Nephron (organoid): ENCODE data around the gene MAD1L1.

Source experiments
- H3K27ac Mint-ChIP-seq, 3 experiments: 2 replicates each; pipeline ENCODE4 v1.8.0; 2020; ENCODE audit warnings: mixed read lengths in 3 of 3, mild to moderate bottlenecking in 2 of 3, moderate library complexity in 1 of 3
- H3K27me3 Mint-ChIP-seq: 2 replicates; pipeline ENCODE4 v1.8.0; 2021; ENCODE audit warnings: low read depth, mild to moderate bottlenecking, moderate library complexity, mixed read lengths
- H3K36me3 Mint-ChIP-seq: 2 replicates; pipeline ENCODE4 v1.8.0; 2020; ENCODE audit warnings: low read depth, mixed read lengths
- H3K4me1 Mint-ChIP-seq: 2 replicates; pipeline ENCODE4 v1.8.0; 2020; ENCODE audit warnings: mixed read lengths
- H3K4me3 Mint-ChIP-seq, 3 experiments: 2 replicates each; pipeline ENCODE4 v1.8.0; 2020; ENCODE audit warnings: mild to moderate bottlenecking in 3 of 3, mixed read lengths in 3 of 3, moderate library complexity in 2 of 3
- H3K9me3 Mint-ChIP-seq: 2 replicates; pipeline ENCODE4 v1.8.0; 2020; ENCODE audit warnings: mixed read lengths
- TF ChIP-seq, protein P1 (sequence below), 3 experiments: fragments of 200-600 bp; sonication (generic); IDR thresholded peaks; one replicate each; pipeline ENCODE4 v1.5.0; 2021; ENCODE audit warnings: antibody characterized with exemption in 3 of 3; ENCODE audit not compliant: unreplicated experiment in 3 of 3

MAD1L1 gene

DNA sequence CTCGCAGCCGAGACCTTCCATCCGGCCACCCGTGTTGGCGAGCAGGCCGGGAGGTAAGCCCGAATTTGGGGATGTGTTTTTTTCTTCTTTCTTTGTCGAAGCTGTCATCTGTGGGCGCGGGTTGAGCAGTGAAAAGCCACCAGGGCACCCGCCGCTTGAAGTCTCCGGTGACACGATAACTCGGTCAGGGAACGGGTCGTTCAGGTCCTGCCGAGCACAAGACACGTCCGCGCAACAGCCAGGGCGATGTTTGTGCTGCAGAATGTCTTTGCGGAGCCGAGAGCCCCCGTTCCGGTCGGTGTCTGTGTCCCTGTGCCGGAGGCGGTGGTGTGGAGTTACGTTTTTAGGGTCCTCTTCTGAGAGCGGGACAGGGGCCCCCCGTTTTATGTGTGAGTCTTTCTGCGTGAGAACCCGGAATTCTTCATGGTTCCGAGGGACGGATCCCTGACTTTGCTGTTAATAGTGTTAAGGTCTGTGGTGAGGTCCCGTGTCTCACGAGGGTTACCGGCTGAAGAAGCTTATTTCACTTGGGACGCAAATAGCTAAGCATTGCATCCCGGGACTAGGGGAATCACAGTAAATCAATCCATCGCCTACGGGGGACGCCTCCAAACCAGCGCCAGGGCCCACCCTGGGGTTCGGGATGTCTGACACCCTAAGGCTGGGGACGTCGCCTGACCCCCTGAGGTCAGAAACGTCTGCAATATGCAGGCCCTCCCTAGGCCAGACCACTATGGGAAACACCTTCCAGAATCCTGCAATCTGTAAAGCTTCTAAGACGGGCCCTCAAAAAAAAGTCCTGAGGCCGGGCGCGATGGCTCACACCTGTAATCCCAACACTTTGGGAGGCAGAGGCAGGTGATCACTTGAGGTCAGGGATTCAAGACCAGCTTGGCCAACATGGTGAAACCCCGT is 463.2 kb downstream of the MAD1L1 start:
- H3K9me3 Mint-ChIP-seq, result peaks cover 11% of the 10 kb centered on the region
- H3K27ac Mint-ChIP-seq, result no peak overlapping the region
- TF ChIP-seq, protein P1, sequence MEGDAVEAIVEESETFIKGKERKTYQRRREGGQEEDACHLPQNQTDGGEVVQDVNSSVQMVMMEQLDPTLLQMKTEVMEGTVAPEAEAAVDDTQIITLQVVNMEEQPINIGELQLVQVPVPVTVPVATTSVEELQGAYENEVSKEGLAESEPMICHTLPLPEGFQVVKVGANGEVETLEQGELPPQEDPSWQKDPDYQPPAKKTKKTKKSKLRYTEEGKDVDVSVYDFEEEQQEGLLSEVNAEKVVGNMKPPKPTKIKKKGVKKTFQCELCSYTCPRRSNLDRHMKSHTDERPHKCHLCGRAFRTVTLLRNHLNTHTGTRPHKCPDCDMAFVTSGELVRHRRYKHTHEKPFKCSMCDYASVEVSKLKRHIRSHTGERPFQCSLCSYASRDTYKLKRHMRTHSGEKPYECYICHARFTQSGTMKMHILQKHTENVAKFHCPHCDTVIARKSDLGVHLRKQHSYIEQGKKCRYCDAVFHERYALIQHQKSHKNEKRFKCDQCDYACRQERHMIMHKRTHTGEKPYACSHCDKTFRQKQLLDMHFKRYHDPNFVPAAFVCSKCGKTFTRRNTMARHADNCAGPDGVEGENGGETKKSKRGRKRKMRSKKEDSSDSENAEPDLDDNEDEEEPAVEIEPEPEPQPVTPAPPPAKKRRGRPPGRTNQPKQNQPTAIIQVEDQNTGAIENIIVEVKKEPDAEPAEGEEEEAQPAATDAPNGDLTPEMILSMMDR (IDR thresholded peaks at IDR 0.05; ENCODE audit: unreplicated experiment in 3 of 3), result no peak
- no peak overlapping the region for H3K4me3 Mint-ChIP-seq
- H3K4me1 Mint-ChIP-seq, result no peaks in the 10 kb centered on the region
- no peaks in the 10 kb centered on the region for H3K36me3 Mint-ChIP-seq
- H3K27me3 Mint-ChIP-seq, result peaks cover 6% of the 10 kb centered on the region

DNA sequence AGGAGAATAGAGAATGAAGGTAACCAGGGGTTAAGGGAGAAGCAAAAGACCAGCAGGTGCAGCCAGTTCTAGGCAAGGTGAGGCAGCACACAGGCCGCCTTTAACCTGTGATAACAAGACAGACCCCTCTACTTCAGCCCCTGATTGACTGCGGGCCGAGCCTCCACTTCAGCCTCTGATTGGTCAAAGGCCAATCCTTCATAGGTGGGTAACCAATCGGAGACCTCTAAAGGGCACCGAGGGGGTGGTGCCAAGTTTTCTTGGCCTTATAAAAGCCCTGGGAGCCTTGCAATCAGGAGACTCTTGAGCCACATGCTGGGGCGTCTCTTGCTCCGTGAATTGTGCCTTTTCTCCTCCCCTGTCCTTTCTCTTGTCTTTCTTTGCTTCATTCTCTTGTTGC is 463.9 kb downstream of the MAD1L1 start:
- H3K4me3 Mint-ChIP-seq, result no peak overlapping the region
- no peak overlapping the region for H3K27ac Mint-ChIP-seq

DNA sequence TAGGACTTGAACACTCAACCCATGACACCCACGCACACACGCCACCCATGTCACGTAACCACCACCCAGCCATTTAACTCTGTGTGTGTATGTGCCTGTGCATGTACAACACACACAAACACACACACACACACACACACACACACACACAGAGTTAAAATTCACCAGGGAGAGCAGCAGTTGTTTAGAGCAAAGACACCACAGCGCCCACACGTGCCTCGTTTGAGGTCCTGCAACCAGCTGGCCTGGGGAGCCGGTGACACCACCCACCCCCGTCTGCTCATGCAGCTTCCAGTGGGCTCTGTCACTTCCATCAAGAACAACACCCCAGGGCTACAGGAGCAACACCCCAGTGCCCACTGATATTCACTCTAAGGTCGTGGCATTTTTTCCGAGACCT is 465.2 kb downstream of the MAD1L1 start:
- no peak overlapping the region for H3K4me3 Mint-ChIP-seq
- no peak overlapping the region for H3K27ac Mint-ChIP-seq
- TF ChIP-seq, protein P1 (IDR thresholded peaks at IDR 0.05; ENCODE audit: unreplicated experiment in 3 of 3), result no peak
- H3K4me1 Mint-ChIP-seq, result no peaks in the 10 kb centered on the region
- no peaks in the 10 kb centered on the region for H3K36me3 Mint-ChIP-seq
- H3K9me3 Mint-ChIP-seq, result no peaks in the 10 kb centered on the region
- H3K27me3 Mint-ChIP-seq, result peaks cover 3% of the 10 kb centered on the region

More for the DNA sequence above, 463.9 kb downstream of the MAD1L1 start:
- H3K9me3 Mint-ChIP-seq, result peaks cover 6% of the 10 kb centered on the region
- H3K4me1 Mint-ChIP-seq, result no peaks in the 10 kb centered on the region
- no peaks in the 10 kb centered on the region for H3K36me3 Mint-ChIP-seq
- peaks cover 6% of the 10 kb centered on the region for H3K27me3 Mint-ChIP-seq
- TF ChIP-seq, protein P1 (IDR thresholded peaks at IDR 0.05; ENCODE audit: unreplicated experiment in 3 of 3), result no peak
